GM12891 (cell line): Measurements from ENCODE around the gene RAB24.
A peak's percentile ranks its signal among the peaks of the same experiment; 100 is the strongest.
"Not testable (repeated sequence)": the region's sequence is repeated elsewhere in the genome, so short reads cannot be mapped to it uniquely, and the experiment has no call there.

Experiments
- DNase-seq: peaks from one replicate; pipeline ENCODE4 v3.0.0; 2011; ENCODE audit warnings: low spot score; ENCODE audit not compliant: insufficient read length
- FAIRE-seq: peaks from 2 replicates; lab custom pipeline; 2011; peaks lifted over from hg19 to GRCh38; lab: Jason Lieb, UNC
- PAX5 ChIP-seq: IDR thresholded peaks from 2 replicates; pipeline ENCODE4 v1.6.1; 2011; ENCODE audit warnings: low read length, moderate library complexity, mild to moderate bottlenecking; ENCODE audit not compliant: insufficient read depth, severe bottlenecking
- POLR2A ChIP-seq: IDR thresholded peaks from 2 replicates; pipeline ENCODE4 v1.6.1; 2011; ENCODE audit warnings: low read depth, low read length, control low read depth
- POLR2AphosphoS5 ChIP-seq: IDR thresholded peaks from 2 replicates; pipeline ENCODE4 v1.6.1; 2011; ENCODE audit warnings: low read depth, low read length, control low read depth
- POU2F2 ChIP-seq: IDR thresholded peaks from 2 replicates; pipeline ENCODE4 v1.6.1; 2011; ENCODE audit warnings: low read depth, mild to moderate bottlenecking, control low read depth, low read length, moderate library complexity
- SPI1 ChIP-seq: IDR thresholded peaks from 2 replicates; pipeline ENCODE4 v1.6.1; 2011; ENCODE audit warnings: low read depth, low read length, control low read depth
- TAF1 ChIP-seq: IDR thresholded peaks from 2 replicates; pipeline ENCODE4 v1.6.1; 2011; ENCODE audit warnings: low read depth, low read length, control low read depth

RAB24 gene

GRCh38 chr5:177311723-177312648 is 8.5 kb upstream of the RAB24 start, which contains the start of gene MXD3:
TSS of gene MXD3 (minus strand) at chr5:177311898. CDS start at chr5:177311830, 68 bp downstream.
- FAIRE-seq (no peak), DNase-seq (peak; percentile 93)
- TF ChIP-seq POLR2A (0 out of 2 replicates have a peak, but pooled peaks have one; percentile 11), SPI1 (no peak)

- FAIRE-seq (peak; percentile 26), DNase-seq (no peak)
- TF ChIP-seq POU2F2 (no peak), POLR2AphosphoS5 (no peak)
Measured at GRCh38 chr5:177311392-177311722, 7.8 kb upstream of the RAB24 start.

GRCh38 chr5:177310757-177311391 is 7.4 kb upstream of the RAB24 start:
- DNase-seq (no peak), FAIRE-seq (peak; percentile 82)
- TF ChIP-seq SPI1 (no peak), POLR2A (no peak), POU2F2 (peak; percentile 93; the same call in 1 of the 2 replicates), POLR2AphosphoS5 (no peak), PAX5 (no peak), TAF1 (no peak)

- no peak for DNase-seq
- FAIRE-seq = no peak
Measured at GRCh38 chr5:177310332-177310731, 6.8 kb upstream of the RAB24 start.

GRCh38 chr5:177309351-177310191 is 6.1 kb upstream of the RAB24 start:
- DNase-seq (no peak), FAIRE-seq (peak; percentile 88)
- no peak for TF ChIP-seq POU2F2
- no peak for TF ChIP-seq PAX5
- no peak for TF ChIP-seq TAF1
- no peak for TF ChIP-seq SPI1
- no peak for TF ChIP-seq POLR2A
- no peak for TF ChIP-seq POLR2AphosphoS5

More at GRCh38 chr5:177310332-177310731, 6.8 kb upstream of the RAB24 start:
- TF ChIP-seq POLR2AphosphoS5 = no peak
- no peak for TF ChIP-seq SPI1
- TF ChIP-seq PAX5 = no peak
- TF ChIP-seq POU2F2 = no peak
- no peak for TF ChIP-seq TAF1
- TF ChIP-seq POLR2A = no peak

- FAIRE-seq (no peak), DNase-seq (no peak)
- TF ChIP-seq POU2F2 (no peak), POLR2AphosphoS5 (no peak), TAF1 (no peak), PAX5 (no peak), SPI1 (no peak), POLR2A (no peak)
Measured at GRCh38 chr5:177308740-177309139, 5.2 kb upstream of the RAB24 start.

GRCh38 chr5:177307544-177308363 is 4.2 kb upstream of the RAB24 start:
- FAIRE-seq (no peak), DNase-seq (no peak)
- TF ChIP-seq POLR2A (peak; percentile 34; the same call in 1 of the 2 replicates), TAF1 (no peak)

- TF ChIP-seq SPI1 (no peak), POLR2AphosphoS5 (peak; percentile 55)
- DNase-seq (no peak), FAIRE-seq (no peak)
Measured at GRCh38 chr5:177306674-177307543, 3.4 kb upstream of the RAB24 start.

GRCh38 chr5:177306103-177306640 is 2.7 kb upstream of the RAB24 start:
- not testable (repeated sequence) for DNase-seq, FAIRE-seq
